ENCODE measurements around the gene LRP5. TPM values are rescaled to one million over a fixed set of nuclear protein-coding genes. Genes with fewer than 3 reads are reported as not detected.

LRP5 gene
- total RNA-seq, 1 experiment from 2014 or later = 48.8 TPM

- TF ChIP-seq, protein P1, sequence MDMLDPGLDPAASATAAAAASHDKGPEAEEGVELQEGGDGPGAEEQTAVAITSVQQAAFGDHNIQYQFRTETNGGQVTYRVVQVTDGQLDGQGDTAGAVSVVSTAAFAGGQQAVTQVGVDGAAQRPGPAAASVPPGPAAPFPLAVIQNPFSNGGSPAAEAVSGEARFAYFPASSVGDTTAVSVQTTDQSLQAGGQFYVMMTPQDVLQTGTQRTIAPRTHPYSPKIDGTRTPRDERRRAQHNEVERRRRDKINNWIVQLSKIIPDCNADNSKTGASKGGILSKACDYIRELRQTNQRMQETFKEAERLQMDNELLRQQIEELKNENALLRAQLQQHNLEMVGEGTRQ (CRISPR knock-in tag; IDR thresholded peaks at IDR 0.05) = no peak
- no peak for TF ChIP-seq NR3C1 (CRISPR knock-in tag; conservative IDR thresholded peaks at IDR 0.05; ENCODE audit: low read depth)
- TF ChIP-seq JAZF1 (CRISPR knock-in tag; IDR thresholded peaks at IDR 0.05) = no peak
- TF ChIP-seq FOXP1 (CRISPR knock-in tag; IDR thresholded peaks at IDR 0.05; ENCODE audit: borderline replicate concordance) = peak; percentile 44; the same call in 1 of the 2 replicates
- TF ChIP-seq SMAD3 (CRISPR knock-in tag; IDR thresholded peaks at IDR 0.05; ENCODE audit: borderline replicate concordance) = no peak
- peak; percentile 61 for TF ChIP-seq TEAD1 (CRISPR knock-in tag; IDR thresholded peaks at IDR 0.05)
- peak; percentile 97 for TF ChIP-seq CREM (CRISPR knock-in tag; IDR thresholded peaks at IDR 0.05)
- TF ChIP-seq, protein P2, sequence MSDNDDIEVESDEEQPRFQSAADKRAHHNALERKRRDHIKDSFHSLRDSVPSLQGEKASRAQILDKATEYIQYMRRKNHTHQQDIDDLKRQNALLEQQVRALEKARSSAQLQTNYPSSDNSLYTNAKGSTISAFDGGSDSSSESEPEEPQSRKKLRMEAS (CRISPR knock-in tag; IDR thresholded peaks at IDR 0.05) = peak; percentile 65
- no peak; the same call in 1 of the 2 replicates for TF ChIP-seq ARID4B (CRISPR knock-in tag; IDR thresholded peaks at IDR 0.05; ENCODE audit: borderline replicate concordance)
- 0 out of 2 replicates have a peak, but pooled peaks have one; percentile 11 for TF ChIP-seq ZNF317 (CRISPR knock-in tag; IDR thresholded peaks at IDR 0.05; ENCODE audit: borderline replicate concordance, low read depth)
- no peak for TF ChIP-seq FOXJ3 (CRISPR knock-in tag; IDR thresholded peaks at IDR 0.05; ENCODE audit: borderline replicate concordance)
- TF ChIP-seq, protein P3, sequence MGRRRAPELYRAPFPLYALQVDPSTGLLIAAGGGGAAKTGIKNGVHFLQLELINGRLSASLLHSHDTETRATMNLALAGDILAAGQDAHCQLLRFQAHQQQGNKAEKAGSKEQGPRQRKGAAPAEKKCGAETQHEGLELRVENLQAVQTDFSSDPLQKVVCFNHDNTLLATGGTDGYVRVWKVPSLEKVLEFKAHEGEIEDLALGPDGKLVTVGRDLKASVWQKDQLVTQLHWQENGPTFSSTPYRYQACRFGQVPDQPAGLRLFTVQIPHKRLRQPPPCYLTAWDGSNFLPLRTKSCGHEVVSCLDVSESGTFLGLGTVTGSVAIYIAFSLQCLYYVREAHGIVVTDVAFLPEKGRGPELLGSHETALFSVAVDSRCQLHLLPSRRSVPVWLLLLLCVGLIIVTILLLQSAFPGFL (CRISPR knock-in tag; IDR thresholded peaks at IDR 0.05; ENCODE audit: borderline replicate concordance) = no peak
- TF ChIP-seq, protein P4, sequence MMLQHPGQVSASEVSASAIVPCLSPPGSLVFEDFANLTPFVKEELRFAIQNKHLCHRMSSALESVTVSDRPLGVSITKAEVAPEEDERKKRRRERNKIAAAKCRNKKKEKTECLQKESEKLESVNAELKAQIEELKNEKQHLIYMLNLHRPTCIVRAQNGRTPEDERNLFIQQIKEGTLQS (CRISPR knock-in tag; conservative IDR thresholded peaks at IDR 0.05) = no peak
- TF ChIP-seq AR (CRISPR knock-in tag; IDR thresholded peaks at IDR 0.05) = no peak
- TF ChIP-seq ZNF138 (CRISPR knock-in tag; conservative IDR thresholded peaks at IDR 0.05) = no peak
- TF ChIP-seq JUN (CRISPR knock-in tag; IDR thresholded peaks at IDR 0.05) = 0 out of 2 replicates have a peak, but pooled peaks have one; percentile 17
- peak; percentile 70 for TF ChIP-seq ZNF423 (CRISPR knock-in tag; IDR thresholded peaks at IDR 0.05)
Observed at GRCh38 chr11:68271781-68272608, 40.4 kb upstream of the LRP5 start, which contains the start of gene C11orf24 (continued).

All from WTC11 (cell line).